GM12801 (cell line): ENCODE measurements around the gene FRRS1L.

Experiments used
- CTCF ChIP-seq: IDR thresholded peaks from one replicate; pipeline ENCODE4 v1.5.1; 2011; ENCODE audit warnings: control low read depth; ENCODE audit not compliant: insufficient read length; ENCODE audit errors: extremely low read depth

Gene FRRS1L

GRCh38 chr9:109166771-109167601 lies at the start of gene FRRS1L:
Gene FRRS1L, minus strand, starts transcription at chr9:109167249. Its CDS starts 111 bp downstream, at chr9:109167138.
- TF ChIP-seq CTCF = no peak

GRCh38 chr9:109214414-109214813 lies 47.4 kb upstream of the FRRS1L start:
- no peak for TF ChIP-seq CTCF

GRCh38 chr9:109213285-109214121 lies 46.5 kb upstream of the FRRS1L start:
- no peak for TF ChIP-seq CTCF

GRCh38 chr9:109212768-109213167 lies 45.7 kb upstream of the FRRS1L start:
- TF ChIP-seq CTCF = no peak

GRCh38 chr9:109206670-109207069 lies 39.6 kb upstream of the FRRS1L start:
- TF ChIP-seq CTCF = no peak

- no peak for TF ChIP-seq CTCF
Observed at GRCh38 chr9:109205526-109205925, 38.5 kb upstream of the FRRS1L start.

- TF ChIP-seq CTCF = no peak
Observed at GRCh38 chr9:109203761-109204360, 36.8 kb upstream of the FRRS1L start.
